Measurements from ENCODE around the gene RASGRP4.

DNA sequence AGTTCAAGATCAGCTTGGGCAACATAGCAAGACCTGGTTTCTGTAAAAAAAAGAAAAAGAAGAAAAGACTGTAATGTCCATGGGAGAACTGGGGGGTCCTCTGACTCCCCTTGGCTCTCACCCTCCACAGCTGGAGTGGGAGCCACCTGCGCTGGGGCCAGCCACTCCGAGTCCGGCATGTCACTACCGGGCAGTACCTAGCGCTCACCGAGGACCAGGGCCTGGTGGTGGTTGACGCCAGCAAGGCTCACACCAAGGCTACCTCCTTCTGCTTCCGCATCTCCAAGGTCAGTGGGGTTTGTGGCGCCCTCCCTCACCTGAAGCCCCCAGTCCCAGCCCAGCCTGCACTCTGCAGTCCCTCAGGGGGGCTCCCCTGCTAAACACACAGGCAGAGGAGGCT is 22.2 kb upstream of the RASGRP4 start:
- TF ChIP-seq, protein P1, sequence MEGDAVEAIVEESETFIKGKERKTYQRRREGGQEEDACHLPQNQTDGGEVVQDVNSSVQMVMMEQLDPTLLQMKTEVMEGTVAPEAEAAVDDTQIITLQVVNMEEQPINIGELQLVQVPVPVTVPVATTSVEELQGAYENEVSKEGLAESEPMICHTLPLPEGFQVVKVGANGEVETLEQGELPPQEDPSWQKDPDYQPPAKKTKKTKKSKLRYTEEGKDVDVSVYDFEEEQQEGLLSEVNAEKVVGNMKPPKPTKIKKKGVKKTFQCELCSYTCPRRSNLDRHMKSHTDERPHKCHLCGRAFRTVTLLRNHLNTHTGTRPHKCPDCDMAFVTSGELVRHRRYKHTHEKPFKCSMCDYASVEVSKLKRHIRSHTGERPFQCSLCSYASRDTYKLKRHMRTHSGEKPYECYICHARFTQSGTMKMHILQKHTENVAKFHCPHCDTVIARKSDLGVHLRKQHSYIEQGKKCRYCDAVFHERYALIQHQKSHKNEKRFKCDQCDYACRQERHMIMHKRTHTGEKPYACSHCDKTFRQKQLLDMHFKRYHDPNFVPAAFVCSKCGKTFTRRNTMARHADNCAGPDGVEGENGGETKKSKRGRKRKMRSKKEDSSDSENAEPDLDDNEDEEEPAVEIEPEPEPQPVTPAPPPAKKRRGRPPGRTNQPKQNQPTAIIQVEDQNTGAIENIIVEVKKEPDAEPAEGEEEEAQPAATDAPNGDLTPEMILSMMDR (IDR thresholded peaks at IDR 0.05) = no peak
- TF ChIP-seq EP300 (IDR thresholded peaks at IDR 0.05) (no peak), POLR2A (IDR thresholded peaks at IDR 0.05; ENCODE audit: low read length) (no peak), SMC3 (IDR thresholded peaks at IDR 0.05) (no peak), ZFP36 (IDR thresholded peaks at IDR 0.05; ENCODE audit: borderline replicate concordance, partially characterized antibody) (no peak), RNF2 (IDR thresholded peaks at IDR 0.05; ENCODE audit: borderline replicate concordance, low read depth) (no peak), SREBF2 (IDR thresholded peaks at IDR 0.05) (no peak), MAFK (IDR thresholded peaks at IDR 0.05; ENCODE audit: partially characterized antibody) (no peak), MAZ (IDR thresholded peaks at IDR 0.05; ENCODE audit: borderline replicate concordance, low read depth, low read length) (no peak)
- TF ChIP-seq, protein P2, sequence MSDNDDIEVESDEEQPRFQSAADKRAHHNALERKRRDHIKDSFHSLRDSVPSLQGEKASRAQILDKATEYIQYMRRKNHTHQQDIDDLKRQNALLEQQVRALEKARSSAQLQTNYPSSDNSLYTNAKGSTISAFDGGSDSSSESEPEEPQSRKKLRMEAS (IDR thresholded peaks at IDR 0.05) = no peak

All from A549 (cell line).